ENCODE data around the gene PTBP2. TPM values are rescaled to one million over a fixed set of nuclear protein-coding genes. Genes with fewer than 3 reads are reported as not detected.

Gene PTBP2
- total and polyA plus RNA-seq, 2 of the 8 experiments (the other 6 are each of a cell fraction or from before 2014, with no cell fraction given): 24.2 to 61.7 TPM

DNA sequence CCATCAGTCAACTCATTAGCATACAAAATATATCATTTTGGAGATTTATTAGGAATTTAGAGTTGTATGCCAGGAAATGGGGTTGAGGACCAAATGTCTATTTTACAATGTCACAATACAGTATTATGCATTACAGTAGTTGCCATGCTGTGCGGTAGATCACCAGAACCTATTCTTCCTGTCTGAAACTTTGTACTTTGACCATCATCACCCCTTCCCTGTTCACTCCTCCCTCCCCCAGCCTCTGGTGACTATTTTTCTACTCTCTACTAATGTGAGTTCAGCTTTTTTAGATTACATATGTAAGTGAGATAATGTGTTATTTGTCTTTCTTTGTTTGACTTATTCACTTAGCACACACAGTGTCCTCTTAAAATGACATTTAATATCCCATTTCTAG lies 50.8 kb downstream of the PTBP2 start:
- H3K79me1 ChIP-seq (ENCODE audit: low read depth, low read length): 0 out of 2 replicates have a peak, but pooled peaks cover 2% of the 10 kb centered on the region

More for the DNA sequence above, 50.8 kb downstream of the PTBP2 start:
- no peak overlapping the region for H2AFZ ChIP-seq (ENCODE audit: low read length)
- peaks cover 0 to 48% of the 10 kb centered on the region in 2 experiments; a peak in 2 of 4 replicates for H3K79me2 ChIP-seq (ENCODE audit: control insufficient read depth in 1 of 2, insufficient read depth in 2 of 2, low read length in 2 of 2)
- peaks cover 4 to 71% (median 18%) of the 10 kb centered on the region in 4 experiments for H3K36me3 ChIP-seq (ENCODE audit: control insufficient read depth in 2 of 4, insufficient read depth in 4 of 4, low read length in 3 of 4)
- H3K4ac ChIP-seq (replicated peaks; ENCODE audit: insufficient read length, low read depth, low read length): no peak overlapping the region
- no peaks in the 10 kb centered on the region; a peak in 1 of 7 replicates for H3K4me1 ChIP-seq (replicated peaks in 1 of 4; ENCODE audit: control insufficient read depth in 3 of 4, insufficient read depth in 4 of 4, low read length in 3 of 4)
- H2BK12ac ChIP-seq (ENCODE audit: low read depth, low read length): no peak overlapping the region
- no peaks in the 10 kb centered on the region for H3K27me3 ChIP-seq (replicated peaks in 1 of 4; ENCODE audit: control insufficient read depth in 3 of 4, extremely low read depth in 1 of 4, insufficient read depth in 3 of 4, low read length in 3 of 4)
- no peak overlapping the region for H3K56ac ChIP-seq (replicated peaks; ENCODE audit: insufficient read length, low read depth, low read length)
- H3K9me3 ChIP-seq (ENCODE audit: insufficient read depth in 2 of 2, low read depth in 1 of 2, low read length in 1 of 2): no peaks in the 10 kb centered on the region
- no peak overlapping the region for H4K5ac ChIP-seq (ENCODE audit: insufficient read length, low read depth, low read length)
- H3K23ac ChIP-seq (ENCODE audit: insufficient read length): no peak overlapping the region
- H3K18ac ChIP-seq (ENCODE audit: extremely low read depth, low read length): no peak overlapping the region
- no peak overlapping the region for H3K27ac ChIP-seq (ENCODE audit: low read depth, low read length)
- no peak for FAIRE-seq
- peaks cover 0 to 6% of the 10 kb centered on the region in 2 experiments for H4K20me1 ChIP-seq (replicated peaks in 1 of 2; ENCODE audit: control insufficient read depth in 1 of 2, insufficient read depth in 2 of 2, low read length in 2 of 2)
- no peak overlapping the region for H3K9ac ChIP-seq (replicated peaks in 1 of 4; ENCODE audit: extremely low read depth in 1 of 4, low read depth in 3 of 4, low read length in 3 of 4)
- TF ChIP-seq TBP (IDR thresholded peaks at IDR 0.05; ENCODE audit: low read depth, low read length): no peak
- no peak for TF ChIP-seq SP1 (IDR thresholded peaks at IDR 0.05; ENCODE audit: low read depth, low read length)
- TF ChIP-seq, protein P1, sequence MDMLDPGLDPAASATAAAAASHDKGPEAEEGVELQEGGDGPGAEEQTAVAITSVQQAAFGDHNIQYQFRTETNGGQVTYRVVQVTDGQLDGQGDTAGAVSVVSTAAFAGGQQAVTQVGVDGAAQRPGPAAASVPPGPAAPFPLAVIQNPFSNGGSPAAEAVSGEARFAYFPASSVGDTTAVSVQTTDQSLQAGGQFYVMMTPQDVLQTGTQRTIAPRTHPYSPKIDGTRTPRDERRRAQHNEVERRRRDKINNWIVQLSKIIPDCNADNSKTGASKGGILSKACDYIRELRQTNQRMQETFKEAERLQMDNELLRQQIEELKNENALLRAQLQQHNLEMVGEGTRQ (IDR thresholded peaks at IDR 0.05; ENCODE audit: low read length): no peak
- TF ChIP-seq SUZ12 (IDR thresholded peaks at IDR 0.05; ENCODE audit: low read length): no peak
- no peak overlapping the region for H4K8ac ChIP-seq (ENCODE audit: extremely low read depth, insufficient read depth, low read length)
- 92% methylated on average over 1 of the region's 1 CpG; no CpG with 5 or more reads in 1 of the 2 experiments for WGBS, 2 experiments (ENCODE audit: extremely low coverage in 1 of 2, insufficient coverage in 1 of 2, insufficient read length in 1 of 2, insufficient replicate concordance in 2 of 2, low coverage in 1 of 2, low lambda C conversion rate in 2 of 2, missing lambda C conversion rate in 1 of 2)
- no peak overlapping the region for H3K4me3 ChIP-seq (ENCODE audit: extremely low read depth in 1 of 4, insufficient read depth in 2 of 4, low read depth in 3 of 4, low read length in 4 of 4)
- no peak overlapping the region for H2BK15ac ChIP-seq (ENCODE audit: low read length)
- no peak overlapping the region for H3K14ac ChIP-seq (ENCODE audit: insufficient read length)
- ChIA-PET POLR2A (ENCODE audit: partially characterized antibody) (interaction anchor here (0.8 to 1.6 kb wide), 2 partner anchors 50 kb away, joined by 3 to 4 read pairs; no protein-coding TSS in a partner anchor), CTCF (ENCODE audit: partially characterized antibody) (interaction anchor here (1.5 kb wide), 1 partner anchor 30 kb away, joined by 4 read pairs; no protein-coding TSS in a partner anchor)
- H2BK120ac ChIP-seq (replicated peaks; ENCODE audit: low read depth, low read length): no peak overlapping the region
- no peak overlapping the region for H2BK20ac ChIP-seq (ENCODE audit: low read length)
- H4K91ac ChIP-seq (replicated peaks; ENCODE audit: insufficient read length, low read length): no peak overlapping the region
- H3K23me2 ChIP-seq (ENCODE audit: low read depth, low read length): no peaks in the 10 kb centered on the region
- H3K4me2 ChIP-seq (ENCODE audit: insufficient read depth in 1 of 2, low read depth in 2 of 2, low read length in 2 of 2): no peak overlapping the region
- H2BK5ac ChIP-seq (ENCODE audit: low read depth, low read length): no peak overlapping the region
- no peak for DNase-seq (ENCODE audit: low read depth in 1 of 2, low spot score in 2 of 2)
- H2AK5ac ChIP-seq (ENCODE audit: low read depth, low read length): no peak overlapping the region

All from H1 (cell line).